HG02642 (cell line): ENCODE measurements around the gene CCDC106.

Source experiments
- ATAC-seq: cut with Tn5 transposase; IDR thresholded peaks from one replicate; pipeline ENCODE4 v1.9.1; 2021; ENCODE audit warnings: mild to moderate bottlenecking; ENCODE audit not compliant: unreplicated experiment, poor library complexity

The CCDC106 gene

DNA sequence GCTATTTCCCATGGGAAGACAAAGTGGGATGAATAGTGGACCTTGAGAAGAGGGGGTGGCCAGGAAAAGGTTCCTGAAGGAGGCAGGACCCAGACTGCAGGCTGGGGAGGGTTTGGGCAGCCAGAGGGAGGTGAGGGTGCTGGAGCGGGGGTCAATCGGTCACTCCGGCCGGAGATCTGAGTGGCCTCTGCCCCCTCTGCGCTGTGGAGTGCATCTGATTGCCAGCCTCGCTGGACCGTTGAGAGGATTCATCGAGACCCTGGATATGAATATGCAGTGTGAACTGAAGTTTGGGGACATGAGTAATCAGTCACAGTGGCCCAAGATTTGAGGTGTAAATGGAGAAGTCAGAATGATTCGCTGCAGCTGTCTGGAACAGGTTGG is 12.7 kb upstream of the CCDC106 start:
- ATAC-seq: no peak

DNA sequence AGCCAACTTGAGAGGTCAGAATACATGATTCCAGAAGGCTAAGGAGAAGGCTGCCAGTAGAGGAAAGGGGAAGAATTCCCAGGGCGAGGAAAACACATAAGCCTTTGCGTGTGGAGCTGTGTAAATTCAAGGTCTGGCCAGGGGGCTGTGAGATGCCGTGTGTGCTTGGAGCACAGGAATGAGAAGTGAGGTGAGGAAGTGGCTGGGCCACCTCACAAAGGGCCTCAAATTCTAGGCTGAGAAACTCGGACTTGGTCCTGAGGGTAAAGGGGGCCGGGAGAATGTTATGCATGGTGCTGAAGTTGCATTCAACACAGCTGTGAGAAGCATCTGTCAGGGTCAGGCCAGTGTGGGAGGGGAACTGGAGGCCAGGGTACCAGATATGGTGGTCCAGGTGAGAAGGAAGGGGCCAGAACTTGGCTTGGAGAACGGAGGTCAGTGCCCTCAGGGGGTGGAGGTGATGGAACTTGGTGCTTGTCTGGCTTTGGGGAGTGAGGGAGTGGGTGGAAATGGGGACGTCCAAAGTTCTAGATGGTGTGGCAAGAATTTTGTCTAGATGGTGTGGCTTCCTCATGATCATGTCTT is 12.1 kb upstream of the CCDC106 start:
- ATAC-seq: no peak

DNA sequence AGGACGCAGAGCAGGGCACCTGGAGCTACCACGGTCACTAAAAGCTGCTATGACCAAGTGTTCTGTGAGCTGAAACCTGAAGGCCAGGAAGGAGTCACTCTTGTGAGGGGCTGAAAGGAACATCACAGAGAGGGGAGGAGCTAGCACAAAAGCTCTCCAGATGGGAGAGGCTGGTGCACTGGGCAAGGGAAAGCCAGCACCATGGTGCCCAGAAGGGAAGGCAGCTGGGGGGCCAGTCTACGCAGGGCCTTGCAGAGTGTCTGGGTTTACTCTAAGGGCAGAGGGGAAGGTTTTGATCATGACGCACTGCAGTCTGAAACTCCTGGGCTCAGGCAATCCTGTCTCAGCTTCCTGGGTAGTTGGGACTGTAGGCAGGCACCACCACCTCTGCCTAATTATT is 11.3 kb upstream of the CCDC106 start:
- no peak for ATAC-seq

DNA sequence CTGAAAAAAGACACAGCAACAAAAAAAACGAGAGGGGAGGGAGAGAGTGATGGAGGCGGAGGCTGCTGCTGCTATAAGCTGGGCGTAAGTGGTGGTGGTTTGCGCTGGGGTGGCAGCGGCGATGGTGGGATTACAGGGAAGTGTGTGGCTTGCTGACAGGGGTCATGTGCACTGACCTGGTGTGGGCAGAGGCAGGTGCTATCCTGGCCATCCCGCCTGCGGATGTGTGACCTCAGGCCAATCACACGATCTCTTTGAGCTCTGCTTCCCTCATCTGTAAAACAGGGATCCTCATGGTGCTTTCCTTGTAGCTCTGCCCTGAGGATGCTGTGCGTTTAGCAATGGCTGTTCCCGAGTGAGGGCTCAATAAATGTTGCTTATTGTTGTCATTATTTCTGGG is 10.5 kb upstream of the CCDC106 start:
- ATAC-seq: no peak

DNA sequence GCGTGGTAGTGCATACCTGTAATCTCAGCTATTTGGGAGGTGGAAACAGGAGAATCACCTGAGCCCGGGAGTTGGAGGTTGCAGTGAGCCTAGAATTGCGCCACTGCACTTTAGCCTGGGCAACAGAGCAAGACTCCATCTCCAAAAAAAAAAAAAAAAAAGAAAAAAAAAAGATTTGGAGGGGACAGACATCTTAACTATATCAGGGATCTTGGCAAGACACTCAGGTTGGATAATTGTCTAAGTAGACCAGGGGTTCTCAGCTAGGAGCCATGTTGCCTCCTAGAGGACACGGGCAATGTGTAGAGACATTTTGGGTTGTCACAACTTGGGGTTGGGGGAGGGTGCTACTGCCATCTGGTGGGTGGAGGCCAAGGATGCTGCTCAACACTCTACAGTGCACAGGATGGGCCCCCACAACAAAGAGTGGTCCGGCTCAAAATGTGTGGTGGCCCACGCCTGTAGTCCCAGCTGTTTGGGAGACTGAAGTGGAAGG is 9.1 kb upstream of the CCDC106 start:
- no peak for ATAC-seq

DNA sequence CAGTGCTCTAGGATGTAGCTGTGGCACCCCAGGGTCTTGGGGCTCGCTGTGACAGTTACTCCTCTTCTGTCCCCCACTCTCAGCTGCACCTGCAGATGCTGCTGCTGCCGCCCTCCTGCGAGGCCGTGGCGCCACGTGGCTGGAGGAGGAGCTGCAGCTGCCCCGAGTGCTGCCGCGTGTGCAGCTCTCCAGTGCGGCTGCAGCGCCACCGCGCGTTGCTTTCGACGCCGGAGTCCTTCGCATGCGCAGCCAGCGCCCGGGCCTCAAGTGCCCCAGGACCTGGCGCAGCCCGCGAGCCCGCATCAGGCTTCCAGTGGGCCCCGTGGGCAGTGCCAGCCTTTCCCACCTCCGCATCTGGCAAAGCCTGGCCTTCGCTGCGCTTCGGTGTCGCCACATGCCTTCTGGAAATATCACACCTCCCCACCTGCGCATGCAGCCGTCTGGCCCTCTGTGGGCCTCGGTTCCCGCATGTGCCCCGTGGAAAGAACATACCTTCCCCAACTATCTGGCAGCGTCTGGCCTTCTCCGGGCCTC is 7.9 kb upstream of the CCDC106 start:
- no peak for ATAC-seq

DNA sequence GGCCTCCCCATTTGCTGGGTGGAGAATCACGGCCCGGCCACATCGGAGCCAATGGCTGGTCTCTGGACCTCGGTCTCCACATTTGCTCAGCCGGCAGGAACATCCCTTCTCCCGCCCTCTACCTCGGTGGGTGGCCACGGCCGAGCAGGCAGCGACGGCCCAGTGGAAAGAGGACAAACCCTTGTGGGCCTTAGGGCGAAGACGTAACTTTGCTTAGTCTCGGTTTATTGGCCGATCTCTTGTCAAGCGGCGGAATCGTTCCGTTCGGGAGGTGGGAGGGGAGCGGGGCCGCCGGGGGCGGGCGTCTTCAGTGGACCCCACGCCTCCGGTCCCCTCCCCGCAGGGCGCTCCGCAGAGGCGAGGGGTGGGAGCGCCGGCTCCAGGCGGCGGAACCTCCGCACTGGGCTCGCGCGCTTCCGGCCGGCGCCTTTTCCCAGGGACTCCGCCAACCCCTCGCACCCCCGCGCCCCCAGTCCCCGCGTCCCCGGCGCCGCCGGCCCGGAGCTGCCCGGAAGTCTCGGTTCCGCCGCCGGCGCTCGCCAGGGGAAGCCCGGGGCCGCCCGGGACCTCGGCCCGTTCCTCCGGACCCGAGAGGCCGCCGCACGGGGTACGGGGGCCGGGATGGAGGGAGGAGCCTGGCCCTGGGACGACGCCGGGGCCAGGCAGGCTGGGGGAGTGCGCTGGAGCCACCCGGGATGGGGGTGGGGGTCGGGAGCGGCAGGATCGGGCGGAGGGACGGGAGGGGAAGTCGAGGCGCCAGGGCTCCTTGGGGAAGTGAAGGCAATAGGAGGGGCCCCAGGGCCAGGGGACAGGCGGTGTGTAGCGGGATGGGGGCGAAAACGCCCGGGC is 7.2 kb upstream of the CCDC106 start, which contains the start of gene ZNF580:
Gene ZNF580 (plus strand): TSS at position 426 of the 849 bp plus-strand sequence. CDS start 1,507 bp downstream, outside the sequence.
- ATAC-seq: peak; percentile 34

DNA sequence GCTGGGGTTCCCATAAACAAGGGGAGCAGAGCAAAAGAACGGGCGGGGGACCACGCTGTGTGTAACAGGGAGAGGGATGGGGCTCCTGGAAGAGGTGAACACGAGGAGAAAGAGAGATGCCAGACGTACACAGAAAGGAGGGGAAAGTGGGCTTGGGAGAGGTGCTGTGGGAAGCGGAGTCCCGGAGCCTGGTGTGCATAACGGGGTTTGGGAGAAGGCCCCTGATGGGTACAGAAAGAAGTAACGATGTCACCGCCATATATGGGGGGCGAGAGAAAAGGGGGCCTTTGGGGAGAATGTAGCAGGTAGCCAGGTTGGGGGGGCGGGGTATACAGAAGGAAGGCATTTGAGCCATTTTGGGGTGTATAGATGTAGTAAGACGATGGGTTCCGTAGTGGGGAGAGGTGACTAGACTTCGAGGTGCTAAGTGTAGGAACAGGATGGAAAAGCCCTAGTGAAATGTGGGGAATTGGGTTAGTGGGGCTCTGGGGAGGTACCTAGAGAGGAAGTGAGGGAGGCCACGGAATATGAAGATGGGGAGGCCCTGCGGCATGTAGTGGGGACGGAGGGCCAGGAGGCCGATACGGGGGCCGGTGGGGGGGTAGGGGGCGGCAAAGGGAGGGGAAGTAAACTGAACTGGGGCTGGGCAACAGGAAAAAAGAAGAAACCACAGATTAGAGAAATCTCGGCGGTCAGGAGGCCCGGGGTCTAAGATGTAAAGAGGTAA is 6.4 kb upstream of the CCDC106 start:
- no peak for ATAC-seq

DNA sequence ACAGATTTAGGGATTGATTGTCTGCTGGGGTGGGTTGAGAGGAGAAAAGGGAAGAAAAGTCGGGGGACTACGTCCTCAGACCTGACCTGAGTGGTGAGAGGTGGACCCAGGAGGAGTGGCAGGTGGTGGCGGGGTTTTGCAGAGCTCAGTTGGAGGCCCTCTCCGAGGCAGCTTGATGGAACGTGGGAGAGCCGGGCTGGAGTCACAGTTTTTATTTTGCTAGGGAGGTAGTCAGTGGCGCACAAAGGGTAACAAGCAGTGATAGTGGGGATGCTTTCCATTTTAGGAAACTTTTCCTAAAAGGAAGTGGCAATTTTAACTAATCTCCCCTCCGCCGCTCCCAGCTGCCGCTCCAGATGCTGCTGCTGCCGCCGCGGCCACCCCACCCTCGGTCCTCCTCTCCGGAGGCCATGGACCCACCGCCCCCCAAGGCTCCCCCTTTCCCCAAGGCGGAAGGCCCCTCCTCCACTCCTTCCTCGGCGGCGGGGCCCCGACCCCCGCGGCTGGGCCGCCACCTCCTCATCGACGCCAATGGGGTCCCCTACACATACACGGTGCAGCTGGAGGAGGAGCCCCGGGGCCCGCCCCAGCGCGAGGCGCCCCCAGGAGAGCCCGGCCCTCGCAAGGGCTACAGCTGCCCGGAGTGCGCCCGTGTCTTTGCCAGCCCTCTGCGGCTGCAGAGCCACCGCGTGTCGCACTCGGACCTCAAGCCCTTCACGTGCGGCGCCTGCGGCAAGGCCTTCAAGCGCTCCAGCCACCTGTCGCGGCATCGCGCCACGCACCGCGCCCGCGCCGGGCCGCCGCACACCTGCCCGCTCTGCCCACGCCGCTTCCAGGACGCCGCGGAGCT is 5.6 kb upstream of the CCDC106 start:
- ATAC-seq: peak; percentile 5

DNA sequence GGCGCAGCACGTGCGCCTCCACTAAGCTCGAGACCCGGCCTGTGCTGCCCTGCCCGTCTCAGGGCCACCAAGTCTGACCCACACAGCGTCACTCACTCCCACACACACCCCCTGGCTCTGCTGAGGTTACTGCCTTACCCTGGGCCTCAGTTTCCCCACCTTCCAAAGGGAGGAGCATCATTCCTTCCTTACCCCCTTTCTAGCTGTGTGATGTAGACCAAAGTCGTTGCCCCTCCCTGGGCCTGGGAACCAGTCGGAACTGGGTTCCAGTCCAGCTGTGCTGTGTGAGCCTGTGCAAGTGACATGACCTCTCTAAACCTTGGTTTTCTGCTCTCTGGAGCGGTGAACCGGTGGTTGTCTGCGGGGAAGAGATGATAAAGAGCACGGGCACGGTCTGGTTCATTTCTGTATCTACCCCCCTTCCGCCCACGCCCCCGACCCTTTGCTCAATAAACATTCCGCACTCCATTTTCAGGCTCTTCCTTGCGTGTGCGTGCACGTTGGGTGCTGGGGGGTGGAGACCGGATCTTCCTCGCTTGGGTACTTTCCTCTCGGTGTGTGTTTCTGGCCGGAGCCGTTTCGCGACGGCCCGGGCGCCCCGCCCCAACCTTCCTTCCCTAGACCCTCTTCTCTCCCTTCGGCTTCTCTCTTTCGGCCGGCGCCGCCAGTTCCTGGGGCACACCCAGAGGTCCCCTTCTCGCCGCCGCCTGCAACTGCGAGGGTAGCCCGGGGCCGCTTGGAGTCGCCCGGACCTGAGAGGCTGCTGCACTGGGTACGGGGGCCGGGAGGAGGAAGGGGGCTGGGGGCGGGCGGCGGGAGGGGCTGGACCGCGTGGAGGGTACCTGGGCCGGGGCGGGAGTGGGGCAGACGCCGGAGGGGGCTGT is 4.8 kb upstream of the CCDC106 start, which contains the start of gene ZNF581:
Gene ZNF581 (plus strand): TSS at position 647 of the 884 bp plus-strand sequence. CDS start 923 bp downstream, outside the sequence.
- ATAC-seq: peak; percentile 32

DNA sequence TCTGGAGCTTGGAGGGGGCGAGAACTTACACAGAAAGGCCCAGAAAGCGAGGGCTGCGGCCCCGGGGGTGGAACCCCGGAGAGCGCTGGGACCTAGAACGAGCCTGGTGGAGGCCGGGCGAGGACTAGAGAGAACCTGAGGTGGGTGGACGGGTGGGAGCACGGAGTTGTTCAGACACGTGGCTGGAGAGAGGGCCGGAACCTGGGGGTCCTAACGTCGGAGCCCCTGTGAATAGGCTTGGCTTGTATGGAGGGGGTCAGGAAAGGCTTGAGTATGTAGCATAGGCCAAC is 4.2 kb upstream of the CCDC106 start:
- no peak for ATAC-seq

DNA sequence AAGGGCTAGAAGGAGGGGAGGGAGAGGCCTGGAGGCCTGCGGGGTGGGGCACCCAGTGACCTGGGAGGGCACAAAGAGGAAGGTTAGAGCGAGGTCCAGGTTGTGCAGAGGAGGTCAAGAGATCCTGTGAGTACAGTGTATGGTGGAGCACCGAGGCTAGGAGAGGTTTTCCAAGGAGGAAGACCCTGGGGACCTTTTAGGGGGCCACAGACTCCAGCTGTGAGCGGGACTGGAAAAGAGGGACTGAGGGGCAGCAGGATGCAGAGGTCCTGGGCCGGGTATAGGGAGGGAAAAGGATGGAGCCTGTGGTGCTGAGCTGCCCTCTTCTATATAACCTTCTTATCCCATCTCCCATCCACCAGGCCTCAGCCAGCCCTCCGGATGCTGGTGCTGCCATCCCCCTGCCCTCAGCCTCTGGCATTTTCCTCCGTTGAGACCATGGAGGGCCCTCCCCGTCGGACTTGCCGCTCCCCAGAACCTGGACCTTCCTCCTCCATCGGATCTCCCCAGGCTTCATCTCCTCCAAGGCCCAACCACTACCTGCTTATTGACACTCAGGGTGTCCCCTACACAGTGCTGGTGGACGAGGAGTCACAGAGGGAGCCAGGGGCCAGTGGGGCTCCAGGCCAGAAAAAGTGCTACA is 3.7 kb upstream of the CCDC106 start:
- no peak for ATAC-seq

DNA sequence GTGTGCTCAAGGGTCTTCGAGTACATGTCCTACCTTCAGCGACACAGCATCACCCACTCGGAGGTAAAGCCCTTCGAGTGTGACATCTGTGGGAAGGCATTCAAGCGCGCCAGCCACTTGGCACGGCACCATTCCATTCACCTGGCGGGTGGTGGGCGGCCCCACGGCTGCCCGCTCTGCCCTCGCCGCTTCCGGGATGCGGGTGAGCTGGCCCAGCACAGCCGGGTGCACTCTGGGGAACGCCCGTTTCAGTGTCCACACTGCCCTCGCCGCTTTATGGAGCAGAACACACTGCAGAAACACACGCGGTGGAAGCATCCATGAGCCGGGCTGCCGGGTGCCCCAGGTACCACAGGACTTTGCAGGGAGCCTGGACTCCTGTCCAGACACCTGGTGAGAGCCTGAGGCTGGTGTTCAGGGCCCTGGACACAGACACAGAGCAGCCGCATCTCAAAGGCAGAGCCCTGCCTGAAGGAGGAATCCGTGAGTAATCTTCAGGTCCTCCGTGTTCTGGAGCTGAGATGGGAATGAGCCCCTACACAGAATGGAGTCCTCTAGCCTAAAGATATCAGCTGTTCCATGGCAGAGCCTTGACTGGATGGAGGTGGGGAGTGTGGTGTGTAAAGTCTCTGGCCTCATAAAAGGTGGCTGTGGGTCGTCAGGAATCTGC is 3.0 kb upstream of the CCDC106 start:
- ATAC-seq: no peak

DNA sequence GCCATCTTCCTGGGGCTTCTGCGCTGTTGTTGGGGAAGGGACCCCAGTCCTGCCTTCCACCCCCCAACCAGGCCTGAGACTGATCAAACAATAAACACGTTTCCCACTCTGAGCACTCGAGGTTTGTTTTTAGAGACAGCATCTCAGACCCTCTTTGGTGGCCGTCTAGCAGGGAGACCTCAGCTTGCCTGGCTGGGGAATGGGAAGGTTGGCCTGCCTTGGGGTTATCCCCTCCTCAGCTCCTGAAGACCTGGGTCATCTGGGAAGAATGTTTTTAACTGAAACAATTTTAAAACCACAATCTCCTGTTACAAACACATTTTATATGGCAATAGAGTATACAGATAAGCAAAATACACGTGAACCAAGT is 2.5 kb upstream of the CCDC106 start:
- ATAC-seq: no peak

DNA sequence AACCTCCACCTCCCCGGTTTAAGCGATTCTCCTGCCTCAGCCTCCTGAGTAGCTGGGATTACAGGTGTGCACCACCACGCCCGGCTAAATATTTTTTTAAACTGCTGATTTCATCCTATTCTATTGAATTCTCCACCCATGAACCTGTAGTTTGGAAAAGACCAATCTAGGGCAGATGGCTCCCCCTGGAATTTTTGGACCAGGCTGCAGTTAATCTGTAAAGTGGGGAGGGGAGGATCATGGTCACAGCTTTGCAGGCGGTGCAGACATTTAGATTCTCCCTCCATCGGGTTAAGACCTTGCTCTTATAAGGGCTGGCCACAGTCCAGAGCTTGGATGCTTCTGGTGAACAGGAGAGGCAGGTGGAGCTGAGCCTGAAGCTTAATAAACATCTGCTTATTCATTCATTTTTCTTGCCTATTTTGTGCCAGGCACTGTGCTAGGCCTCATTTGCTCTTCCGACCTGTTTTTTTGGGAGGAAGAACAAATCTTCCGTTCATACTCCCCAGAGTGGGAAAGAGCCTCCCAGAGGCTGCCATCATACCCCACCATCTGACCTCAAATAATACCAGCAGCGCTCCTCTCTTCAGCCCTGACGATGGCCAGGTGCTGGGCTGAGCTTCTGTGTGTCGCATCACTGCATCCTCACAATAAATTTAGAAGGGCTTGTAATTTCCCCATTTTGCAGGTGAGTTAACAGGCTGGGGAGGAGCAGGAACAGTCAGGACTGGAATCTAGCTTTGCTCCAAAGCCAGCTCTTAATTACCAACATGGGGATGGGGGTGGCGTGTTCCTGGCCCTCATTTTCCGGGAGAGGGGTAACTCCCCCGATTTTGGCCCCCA is 902 bp upstream of the CCDC106 start:
- no peak for ATAC-seq

DNA sequence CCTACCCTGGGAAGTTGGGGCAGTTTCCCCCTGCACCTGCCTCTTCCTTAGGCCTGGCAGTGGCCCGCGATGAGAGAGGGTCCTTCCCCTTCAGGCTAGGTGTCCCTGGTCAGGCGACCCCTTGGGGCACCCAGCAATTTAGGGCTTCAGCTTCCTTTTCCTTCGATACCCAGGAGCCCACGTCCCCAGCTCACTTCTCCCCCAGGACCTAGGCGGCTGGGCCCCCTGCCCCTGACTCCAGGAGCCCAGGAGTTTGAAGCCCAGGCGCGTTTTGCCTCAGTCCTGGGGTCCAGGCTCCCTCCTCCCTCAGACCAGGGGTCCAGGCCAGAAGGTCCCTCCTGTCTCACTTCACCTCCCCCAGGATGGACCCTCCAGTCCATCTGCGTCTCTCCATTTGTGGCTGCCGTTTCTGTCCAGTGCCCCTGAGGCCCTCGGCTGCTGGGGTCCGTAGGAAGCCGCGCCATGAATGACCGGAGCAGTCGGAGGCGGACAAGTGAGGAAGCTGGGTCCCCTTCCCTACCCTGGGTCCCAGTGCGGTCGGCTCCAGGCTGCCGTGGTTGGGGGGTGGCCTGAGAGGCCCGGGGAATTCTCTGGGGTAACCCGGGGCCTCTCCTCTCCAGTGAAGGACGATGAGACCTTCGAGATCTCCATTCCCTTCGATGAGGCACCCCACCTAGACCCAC is 714 bp downstream of the CCDC106 start:
- ATAC-seq: no peak
